ENCODE measurements around the gene SPEG.

DNA sequence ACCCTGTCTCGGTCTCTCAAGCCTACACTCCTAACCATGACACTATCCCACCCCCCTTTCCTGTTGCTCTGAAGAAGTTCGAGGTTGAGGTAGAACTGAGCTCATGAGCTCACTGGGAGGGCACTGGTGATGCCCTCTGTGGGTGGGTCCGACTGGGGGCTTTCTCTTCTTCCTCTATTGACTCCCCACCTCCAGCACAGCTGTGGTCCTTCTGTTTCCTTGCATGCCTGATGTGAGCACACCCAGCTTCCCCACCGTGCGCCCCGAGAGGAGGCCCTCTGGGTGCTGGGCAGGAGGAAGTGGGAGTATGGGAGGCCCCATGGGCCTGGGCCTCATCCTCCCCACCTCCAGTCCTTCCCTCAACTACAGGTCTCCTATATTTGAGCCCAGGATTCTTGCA is 20.9 kb downstream of the SPEG start:
- TF ChIP-seq, protein P1, sequence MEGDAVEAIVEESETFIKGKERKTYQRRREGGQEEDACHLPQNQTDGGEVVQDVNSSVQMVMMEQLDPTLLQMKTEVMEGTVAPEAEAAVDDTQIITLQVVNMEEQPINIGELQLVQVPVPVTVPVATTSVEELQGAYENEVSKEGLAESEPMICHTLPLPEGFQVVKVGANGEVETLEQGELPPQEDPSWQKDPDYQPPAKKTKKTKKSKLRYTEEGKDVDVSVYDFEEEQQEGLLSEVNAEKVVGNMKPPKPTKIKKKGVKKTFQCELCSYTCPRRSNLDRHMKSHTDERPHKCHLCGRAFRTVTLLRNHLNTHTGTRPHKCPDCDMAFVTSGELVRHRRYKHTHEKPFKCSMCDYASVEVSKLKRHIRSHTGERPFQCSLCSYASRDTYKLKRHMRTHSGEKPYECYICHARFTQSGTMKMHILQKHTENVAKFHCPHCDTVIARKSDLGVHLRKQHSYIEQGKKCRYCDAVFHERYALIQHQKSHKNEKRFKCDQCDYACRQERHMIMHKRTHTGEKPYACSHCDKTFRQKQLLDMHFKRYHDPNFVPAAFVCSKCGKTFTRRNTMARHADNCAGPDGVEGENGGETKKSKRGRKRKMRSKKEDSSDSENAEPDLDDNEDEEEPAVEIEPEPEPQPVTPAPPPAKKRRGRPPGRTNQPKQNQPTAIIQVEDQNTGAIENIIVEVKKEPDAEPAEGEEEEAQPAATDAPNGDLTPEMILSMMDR (IDR thresholded peaks at IDR 0.05), result no peak
- TF ChIP-seq EZH2 (IDR thresholded peaks at IDR 0.05), result no peak

Measured in neural progenitor cell (in vitro differentiated cells).